Omental fat pad (tissue), 4 donors: ENCODE data around the gene ZFYVE28. TPM values are rescaled to one million over a fixed set of nuclear protein-coding genes. Genes with fewer than 3 reads are reported as not detected.

Experiments used
- ATAC-seq: fragments of 150-250 bp; one replicate; pipeline ENCODE4 v1.9.1; 2016; ENCODE audit warnings: mild to moderate bottlenecking, moderate library complexity; ENCODE audit not compliant: low FRiP score
- DNase-seq: peaks from one replicate; pipeline ENCODE4 v3.0.0-alpha.2; 2019; ENCODE audit warnings: low spot score
- total RNA-seq, 4 donors: library from RNA; depleted of rRNA; stranded (reverse); fragments of >200 nt; gene quantifications; one replicate each; pipeline ENCODE4 v1.1.0, GENCODE V29; 2016
- TF ChIP-seq, protein P1 (sequence below), 3 donors: fragments of 450-650 bp; IDR thresholded peaks; one replicate each; pipeline ENCODE4 v1.5.1; 2016 to 2017; ENCODE audit warnings: antibody characterized with exemption in 3 of 3, mild to moderate bottlenecking in 3 of 3, moderate library complexity in 2 of 3

The ZFYVE28 gene
- total RNA-seq, 4 donors from 2014 or later: 7.1 to 24.5 (median 16.7) TPM

GRCh38 chr4:2258091-2259035 lies 160.1 kb downstream of the ZFYVE28 start:
- TF ChIP-seq, protein P1, sequence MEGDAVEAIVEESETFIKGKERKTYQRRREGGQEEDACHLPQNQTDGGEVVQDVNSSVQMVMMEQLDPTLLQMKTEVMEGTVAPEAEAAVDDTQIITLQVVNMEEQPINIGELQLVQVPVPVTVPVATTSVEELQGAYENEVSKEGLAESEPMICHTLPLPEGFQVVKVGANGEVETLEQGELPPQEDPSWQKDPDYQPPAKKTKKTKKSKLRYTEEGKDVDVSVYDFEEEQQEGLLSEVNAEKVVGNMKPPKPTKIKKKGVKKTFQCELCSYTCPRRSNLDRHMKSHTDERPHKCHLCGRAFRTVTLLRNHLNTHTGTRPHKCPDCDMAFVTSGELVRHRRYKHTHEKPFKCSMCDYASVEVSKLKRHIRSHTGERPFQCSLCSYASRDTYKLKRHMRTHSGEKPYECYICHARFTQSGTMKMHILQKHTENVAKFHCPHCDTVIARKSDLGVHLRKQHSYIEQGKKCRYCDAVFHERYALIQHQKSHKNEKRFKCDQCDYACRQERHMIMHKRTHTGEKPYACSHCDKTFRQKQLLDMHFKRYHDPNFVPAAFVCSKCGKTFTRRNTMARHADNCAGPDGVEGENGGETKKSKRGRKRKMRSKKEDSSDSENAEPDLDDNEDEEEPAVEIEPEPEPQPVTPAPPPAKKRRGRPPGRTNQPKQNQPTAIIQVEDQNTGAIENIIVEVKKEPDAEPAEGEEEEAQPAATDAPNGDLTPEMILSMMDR (IDR thresholded peaks at IDR 0.05): no peak
- ATAC-seq (no peak), DNase-seq (peak; percentile 18)

GRCh38 chr4:2257361-2258081 lies 160.9 kb downstream of the ZFYVE28 start:
- TF ChIP-seq, protein P1 (IDR thresholded peaks at IDR 0.05): no peak
- ATAC-seq (no peak), DNase-seq (peak; percentile 21)

DNA sequence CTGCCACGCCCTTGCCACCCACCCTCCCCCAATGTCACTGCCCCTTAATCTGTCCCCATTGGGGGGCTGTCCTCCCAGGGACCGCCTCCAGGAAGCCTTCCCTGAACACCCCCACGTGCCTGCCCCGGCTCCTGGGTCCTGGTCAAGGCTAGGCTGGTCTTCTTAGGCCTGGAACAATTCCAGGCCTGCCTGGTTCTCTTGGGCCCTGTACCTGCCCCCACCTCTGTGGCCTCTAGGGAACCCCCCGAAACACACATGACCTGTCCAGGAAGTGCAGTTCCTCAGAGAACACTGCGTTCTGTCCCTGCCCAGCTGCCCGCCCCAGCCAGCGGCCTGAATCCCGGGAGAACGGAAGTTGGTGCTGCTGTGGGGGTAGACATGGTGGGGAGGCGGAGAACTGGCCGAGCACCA lies 161.7 kb downstream of the ZFYVE28 start:
- ATAC-seq (no peak), DNase-seq (peak; percentile 11)
- TF ChIP-seq, protein P1 (IDR thresholded peaks at IDR 0.05): no peak

DNA sequence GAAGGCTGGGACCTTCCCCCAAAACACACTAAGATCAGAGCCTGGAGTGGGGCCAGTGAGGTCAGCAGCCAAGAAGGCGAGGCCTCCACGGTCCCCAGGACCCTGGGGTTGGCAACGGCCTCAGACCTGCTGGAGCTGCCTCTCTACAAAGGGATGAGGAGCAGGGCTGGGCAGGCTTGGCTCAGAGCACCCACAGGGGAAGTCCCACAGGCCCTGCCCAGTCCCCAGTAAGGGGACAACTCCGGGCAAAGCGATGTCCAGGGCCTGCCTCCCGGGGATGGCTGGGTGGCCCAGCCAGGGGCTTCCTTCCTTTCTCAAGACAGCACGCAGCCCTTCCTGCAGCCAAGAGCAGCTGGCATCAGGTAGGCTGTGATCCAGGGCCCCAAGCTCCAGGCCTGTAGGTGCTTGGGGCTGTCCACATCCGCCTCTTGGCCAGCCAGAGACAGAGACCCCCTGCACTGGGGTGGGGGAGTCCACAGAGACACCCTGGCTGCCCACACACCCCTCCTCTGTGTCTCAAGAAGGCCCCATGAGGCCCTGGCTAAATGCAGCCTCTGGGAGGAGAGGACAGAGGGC lies 162.2 kb downstream of the ZFYVE28 start:
- TF ChIP-seq, protein P1 (IDR thresholded peaks at IDR 0.05): no peak
- ATAC-seq: no peak
- peak; percentile 21 for DNase-seq

GRCh38 chr4:2255501-2256155 lies 162.8 kb downstream of the ZFYVE28 start:
- ATAC-seq: peak; percentile 41
- TF ChIP-seq, protein P1 (IDR thresholded peaks at IDR 0.05): no peak
- peak; percentile 28 for DNase-seq

GRCh38 chr4:2254665-2255500 lies 163.6 kb downstream of the ZFYVE28 start:
- ATAC-seq: no peak
- peak; percentile 20 for DNase-seq
- TF ChIP-seq, protein P1 (IDR thresholded peaks at IDR 0.05): no peak
